HG02870 (cell line): ENCODE data around the gene KCNT2.

Experiments used
- ATAC-seq: cut with Tn5 transposase; IDR thresholded peaks from one replicate; pipeline ENCODE4 v1.9.1; 2021; ENCODE audit warnings: mild to moderate bottlenecking, moderate library complexity; ENCODE audit not compliant: unreplicated experiment

Gene KCNT2

GRCh38 chr1:196454792-196455191 is 153.4 kb downstream of the KCNT2 start:
- no peak for ATAC-seq

GRCh38 chr1:196451103-196451502 is 157.1 kb downstream of the KCNT2 start:
- no peak for ATAC-seq

- ATAC-seq, result no peak
Measured at GRCh38 chr1:196450143-196451095, 157.8 kb downstream of the KCNT2 start.

DNA sequence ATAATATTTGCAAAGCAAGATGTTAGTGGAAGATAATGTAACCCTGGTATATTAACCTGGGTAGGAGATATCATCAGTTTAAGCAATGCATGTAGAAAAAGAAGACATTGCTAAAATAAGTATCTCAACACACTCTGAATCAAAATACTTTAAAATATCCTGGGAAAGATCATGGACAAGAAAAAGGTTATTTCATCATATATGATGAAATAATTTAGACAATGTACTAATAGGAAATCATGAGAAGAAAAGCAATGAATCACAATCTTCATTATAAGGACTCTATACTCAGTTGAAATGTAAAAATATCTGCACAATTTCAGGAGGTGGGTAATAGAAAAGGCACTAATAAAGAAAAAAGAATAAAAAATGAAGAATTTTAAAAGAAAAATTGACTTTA is 158.8 kb downstream of the KCNT2 start:
- ATAC-seq, result no peak

GRCh38 chr1:196445775-196446174 is 162.5 kb downstream of the KCNT2 start:
- no peak for ATAC-seq

DNA sequence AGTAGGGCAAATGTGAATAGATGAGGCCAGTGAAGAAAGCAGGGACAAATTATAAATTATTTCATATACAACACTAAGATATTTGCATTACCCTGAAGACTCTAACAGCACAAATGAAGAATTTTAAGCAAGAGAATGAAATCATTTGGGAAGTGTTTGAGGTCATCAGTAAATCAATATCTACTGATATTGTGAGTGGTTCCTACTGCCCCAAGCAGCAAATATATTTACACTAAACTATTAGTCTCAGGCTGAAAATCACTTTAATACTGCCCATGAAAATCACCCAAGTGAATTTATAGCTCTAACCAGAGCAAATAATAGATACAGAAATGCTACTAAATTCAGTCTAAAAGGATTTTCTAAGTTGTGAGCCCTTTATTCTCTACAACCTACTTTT is 163.6 kb downstream of the KCNT2 start:
- ATAC-seq, result no peak

DNA sequence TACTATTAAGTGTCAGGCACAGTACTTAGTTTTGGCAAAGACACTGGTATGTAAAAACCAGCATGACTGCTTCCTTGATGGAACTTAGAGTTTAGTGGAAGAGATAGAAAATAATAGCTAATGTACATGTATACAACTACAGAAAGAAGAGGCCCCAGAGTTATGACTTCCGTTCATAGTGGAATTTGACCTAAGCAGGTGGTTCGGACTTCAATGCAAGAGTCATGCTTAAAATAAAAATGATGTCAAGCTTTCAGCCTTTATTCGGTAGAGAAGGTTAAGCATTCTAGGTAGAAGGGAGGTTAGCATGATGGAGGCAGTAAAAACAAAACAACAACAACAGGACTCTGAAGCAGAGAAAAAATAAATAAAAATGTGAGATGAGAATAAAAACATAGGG is 165.9 kb downstream of the KCNT2 start:
- ATAC-seq, result no peak

- no peak for ATAC-seq
Measured at GRCh38 chr1:196440711-196441110, 167.5 kb downstream of the KCNT2 start.

DNA sequence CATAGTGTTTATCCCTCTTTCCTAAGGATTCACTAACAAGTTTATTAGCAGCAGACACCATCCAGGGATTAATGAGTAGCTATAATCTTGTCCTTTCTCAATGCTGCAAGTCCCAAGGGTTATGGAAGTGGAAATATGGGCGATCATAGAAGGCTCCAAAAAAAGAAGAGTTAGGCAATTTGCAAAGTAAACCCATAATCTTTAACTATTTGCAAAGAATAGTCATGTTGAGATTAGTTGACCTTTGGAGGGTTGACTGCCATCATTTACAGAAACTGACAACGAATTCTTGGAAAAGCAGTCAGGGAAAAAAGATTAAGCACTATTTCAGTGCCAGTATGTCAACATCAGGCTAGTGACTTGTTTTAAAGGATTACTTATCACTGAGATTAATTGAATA is 169.9 kb downstream of the KCNT2 start:
- no peak for ATAC-seq

- no peak for ATAC-seq
Measured at GRCh38 chr1:196437671-196438070, 170.6 kb downstream of the KCNT2 start.

DNA sequence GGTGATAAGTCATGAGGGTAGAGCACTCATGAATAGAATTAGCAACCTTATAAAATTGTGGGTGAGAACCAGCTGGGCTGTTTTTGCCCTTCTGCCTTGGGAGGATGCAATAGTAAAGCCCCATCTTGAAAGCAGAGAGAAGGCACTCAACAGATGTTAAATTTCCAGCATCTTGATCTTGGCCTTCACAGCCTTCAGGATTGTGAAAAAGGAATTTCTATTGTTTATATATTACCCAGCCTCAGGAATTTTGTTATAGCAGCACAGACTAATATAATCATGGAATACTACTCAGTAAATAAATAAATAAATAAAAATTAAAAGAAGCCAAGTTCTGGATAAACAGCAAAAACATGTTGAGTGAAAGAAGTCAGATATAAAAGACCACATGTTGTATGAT is 175.2 kb downstream of the KCNT2 start:
- no peak for ATAC-seq

DNA sequence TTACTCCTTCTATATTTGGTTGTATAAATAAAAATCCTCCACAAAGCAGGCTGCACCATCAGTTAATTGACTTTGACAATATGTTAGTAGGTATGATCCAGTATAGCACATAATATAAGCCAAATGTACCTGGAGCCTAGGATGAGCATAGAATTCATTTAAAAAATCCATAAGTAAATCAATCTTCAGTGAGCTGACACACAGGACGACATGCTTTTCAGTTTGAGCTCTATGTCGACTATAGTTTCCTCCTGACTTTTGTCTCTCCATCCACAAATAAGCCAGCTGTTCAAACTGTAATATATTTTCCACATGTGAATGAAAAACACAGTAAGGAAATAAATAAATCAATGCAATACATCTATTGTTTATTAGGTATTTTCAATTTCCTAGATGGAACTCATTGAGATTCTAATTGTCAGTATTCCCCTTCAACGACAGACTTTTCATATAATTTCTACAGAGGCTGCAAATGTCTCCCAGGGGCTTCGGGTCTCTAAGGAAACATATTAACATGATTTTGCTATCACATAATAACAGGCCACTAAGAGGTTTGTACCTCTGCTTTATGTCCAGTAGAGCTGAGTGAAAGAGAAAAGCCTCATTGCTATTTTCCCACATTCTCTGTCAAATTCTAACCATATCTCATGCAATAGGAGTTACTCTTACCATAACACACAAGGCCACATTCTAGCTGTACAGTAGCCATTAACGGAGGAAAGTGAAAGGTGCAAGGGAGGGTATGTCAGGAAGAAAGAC is 180.1 kb downstream of the KCNT2 start:
- no peak for ATAC-seq

DNA sequence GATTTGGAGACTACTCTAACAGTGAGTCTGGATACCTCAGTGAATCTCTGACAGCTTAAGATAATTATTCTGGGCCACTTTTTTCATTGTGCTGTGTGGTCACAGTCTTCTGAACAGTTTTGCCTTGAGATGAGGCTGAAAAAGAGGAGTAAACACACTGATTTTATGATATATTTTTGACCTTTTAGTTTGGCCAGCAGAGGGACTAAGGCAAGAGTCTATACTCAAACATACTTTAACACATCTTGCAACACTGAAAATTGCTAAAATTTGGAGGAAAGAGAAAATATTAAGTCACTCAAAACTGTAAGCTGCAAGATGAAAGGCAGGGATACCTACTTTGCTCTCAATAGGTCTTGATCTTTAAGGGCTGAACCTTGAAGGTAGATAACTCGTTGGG is 182.7 kb downstream of the KCNT2 start:
- no peak for ATAC-seq

GRCh38 chr1:196423612-196424011 is 184.6 kb downstream of the KCNT2 start:
- ATAC-seq, result no peak

- no peak for ATAC-seq
Measured at GRCh38 chr1:196418772-196419171, 189.5 kb downstream of the KCNT2 start.

DNA sequence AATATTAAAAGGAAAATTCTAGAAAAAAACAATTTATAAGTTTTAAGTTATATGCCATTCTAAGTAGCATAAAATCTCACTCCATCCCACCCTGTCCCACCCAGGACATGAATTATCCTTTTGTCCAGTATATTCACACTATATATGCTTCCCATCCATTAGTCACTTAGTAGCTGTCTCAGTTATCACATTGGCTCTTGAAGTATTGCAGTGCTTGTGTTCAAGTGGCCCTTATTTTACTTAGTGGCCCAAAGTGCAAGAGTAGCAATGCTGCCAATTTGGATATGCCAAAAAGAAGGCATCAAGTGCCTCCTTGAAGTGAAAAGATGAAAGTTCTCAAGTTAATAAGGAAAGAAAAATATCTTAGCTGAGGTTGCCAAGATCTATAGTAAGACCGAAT is 192.3 kb downstream of the KCNT2 start:
- ATAC-seq, result no peak

DNA sequence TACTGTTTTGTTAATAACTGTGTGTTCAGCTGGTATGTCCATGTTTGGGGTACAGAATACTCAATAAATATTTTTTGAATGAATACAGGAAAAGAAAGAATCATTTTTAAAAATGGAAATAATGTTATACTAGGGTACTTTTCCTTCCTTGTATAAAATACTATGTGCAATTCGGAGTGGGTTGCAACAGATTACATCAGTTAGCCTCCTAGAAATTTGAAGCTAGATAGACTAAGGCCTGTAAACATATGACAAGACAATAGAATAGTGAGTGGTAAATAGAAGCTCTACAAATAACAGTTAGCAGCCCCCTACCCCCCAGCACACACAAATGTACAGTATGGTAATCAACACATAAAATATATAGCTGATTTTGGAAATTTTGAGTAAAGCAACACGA is 195.9 kb downstream of the KCNT2 start:
- no peak for ATAC-seq

- no peak for ATAC-seq
Measured at GRCh38 chr1:196410768-196411167, 197.5 kb downstream of the KCNT2 start.

DNA sequence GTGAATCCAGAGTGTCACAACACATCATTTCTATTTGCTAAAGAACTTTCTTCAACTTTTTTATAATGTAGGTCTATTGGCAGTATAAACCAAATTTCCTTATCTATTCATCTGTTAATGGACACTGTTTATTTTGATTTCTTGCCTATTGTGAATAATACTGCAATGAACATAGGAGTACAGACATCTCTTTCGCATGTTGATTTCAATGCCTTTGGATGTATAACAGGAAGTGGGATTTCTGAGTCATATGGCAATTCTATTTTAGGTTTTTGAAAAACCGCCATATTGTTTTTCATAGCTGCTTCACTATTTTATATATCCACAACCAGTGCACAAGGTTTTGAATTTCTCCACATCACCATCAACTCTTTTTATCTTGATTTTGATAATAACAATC is 198.7 kb downstream of the KCNT2 start:
- no peak for ATAC-seq

DNA sequence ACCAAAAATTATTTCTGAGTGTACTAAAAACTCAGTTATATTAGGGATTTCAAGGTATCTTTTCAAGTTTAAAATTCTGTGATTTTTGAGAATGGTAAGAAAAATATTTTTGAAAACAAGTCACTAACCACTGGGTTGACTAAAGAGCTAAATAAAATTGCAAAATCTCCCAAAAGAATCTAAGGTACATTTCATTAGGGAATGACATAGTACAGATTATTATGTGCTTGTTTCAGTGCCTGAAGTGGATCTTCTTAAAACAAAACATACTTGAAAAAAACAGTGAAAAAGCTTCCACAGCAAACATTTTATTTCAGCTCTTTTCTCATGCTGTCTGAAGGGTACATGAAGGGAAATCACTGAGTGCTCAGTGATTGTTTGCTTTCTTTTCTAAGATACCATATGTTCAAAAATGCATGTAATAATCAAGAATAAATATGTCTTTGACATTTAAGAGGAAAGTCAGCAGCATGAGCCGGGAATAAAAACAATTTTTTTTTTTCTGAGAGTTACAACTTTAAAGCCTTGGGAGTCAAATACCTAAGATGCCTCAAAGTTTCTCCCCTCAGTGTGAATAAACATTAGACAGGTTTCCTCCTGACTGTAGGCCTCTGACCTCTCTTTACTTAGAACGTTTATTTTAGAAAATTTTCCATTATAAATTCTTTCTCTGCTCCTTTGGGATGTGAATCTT is 200.7 kb downstream of the KCNT2 start:
- no peak for ATAC-seq

DNA sequence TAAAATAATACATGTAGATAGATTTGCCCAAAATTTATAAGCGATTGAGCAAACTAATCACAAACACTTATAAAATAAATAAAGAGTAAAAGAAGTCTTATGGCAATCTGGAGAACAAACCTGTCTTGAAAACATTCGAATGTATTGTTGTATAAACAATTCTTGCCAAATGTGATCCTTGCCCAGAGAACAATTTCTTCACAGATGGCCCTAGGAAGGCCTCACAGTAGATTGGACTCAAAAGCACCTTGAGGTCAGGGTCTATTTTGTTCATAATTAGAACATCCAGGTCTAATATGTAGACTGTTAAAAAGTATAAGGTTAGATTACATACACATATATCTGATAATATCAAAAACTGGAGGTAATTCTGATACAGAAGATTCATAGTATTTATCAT is 202.4 kb downstream of the KCNT2 start:
- no peak for ATAC-seq
